NCI-H2196 (cell line): Measurements from ENCODE around the gene SULT2B1.

ENCODE experiments used
- DNase-seq: peaks from one replicate; lab custom pipeline; 2025; ENCODE audit not compliant: unreplicated experiment; lab: John Stamatoyannopoulos, UW

Gene SULT2B1

DNA sequence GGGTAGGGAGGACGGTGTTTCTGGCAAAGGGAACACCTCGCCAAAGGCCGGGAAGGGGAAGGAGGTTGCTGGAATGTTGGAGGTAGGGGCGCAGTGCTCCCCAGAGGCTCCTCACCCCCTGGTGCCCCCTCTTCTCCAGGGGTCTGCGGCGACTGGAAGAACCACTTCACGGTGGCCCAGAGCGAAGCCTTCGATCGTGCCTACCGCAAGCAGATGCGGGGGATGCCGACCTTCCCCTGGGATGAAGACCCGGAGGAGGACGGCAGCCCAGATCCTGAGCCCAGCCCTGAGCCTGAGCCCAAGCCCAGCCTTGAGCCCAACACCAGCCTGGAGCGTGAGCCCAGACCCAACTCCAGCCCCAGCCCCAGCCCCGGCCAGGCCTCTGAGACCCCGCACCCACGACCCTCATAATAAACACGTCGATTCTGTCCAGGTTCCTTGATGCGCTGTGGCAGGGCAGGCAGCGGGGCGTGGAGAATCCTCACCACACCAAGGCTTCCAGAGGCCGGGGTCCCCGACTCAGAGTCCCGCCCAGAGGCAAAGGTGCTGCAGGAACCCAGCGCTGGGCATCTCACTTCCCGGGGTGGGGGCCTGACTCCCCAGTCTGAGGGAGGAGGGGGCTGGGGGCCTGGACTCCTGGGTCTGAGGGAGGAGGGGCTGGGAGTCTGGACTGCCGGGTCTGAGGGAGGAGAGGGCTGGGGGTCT is 47.2 kb downstream of the SULT2B1 start:
- no peak for DNase-seq

DNA sequence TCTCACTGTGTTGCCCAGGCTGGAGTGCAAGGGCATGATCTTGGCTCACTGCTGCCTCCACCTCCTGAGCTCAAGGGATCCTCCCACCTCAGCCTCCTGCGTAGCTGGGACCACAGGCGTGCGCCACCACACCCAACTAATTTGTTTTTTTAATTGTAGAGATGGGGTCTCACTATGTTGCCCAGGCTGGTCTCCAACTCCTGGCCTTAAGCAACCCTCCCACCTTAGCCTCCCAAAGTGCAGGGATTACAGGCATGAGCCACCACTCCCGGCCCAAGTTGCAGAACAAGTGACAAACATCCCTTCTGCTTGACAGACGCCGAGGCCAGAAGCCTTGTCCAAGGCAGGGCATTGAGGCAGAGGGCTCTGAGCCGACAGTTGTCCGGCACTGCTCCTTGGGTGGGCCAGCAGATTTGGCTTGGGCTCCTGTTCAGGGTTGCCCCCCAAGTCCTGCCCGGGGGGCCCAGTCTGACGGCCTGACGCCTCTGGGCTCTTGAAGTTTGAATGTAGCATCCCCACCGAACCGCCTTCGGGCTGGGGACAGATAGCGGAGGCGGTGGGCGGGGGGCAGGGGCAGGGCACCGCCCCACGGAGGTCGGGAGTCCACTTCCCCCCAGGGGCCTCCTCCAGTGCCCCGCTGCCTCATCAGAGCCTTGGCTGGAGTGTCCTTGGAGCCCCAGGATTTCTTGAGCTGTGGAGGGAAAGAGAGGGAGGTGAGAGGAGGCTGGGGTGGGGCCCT is 48.9 kb downstream of the SULT2B1 start:
- no peak for DNase-seq

DNA sequence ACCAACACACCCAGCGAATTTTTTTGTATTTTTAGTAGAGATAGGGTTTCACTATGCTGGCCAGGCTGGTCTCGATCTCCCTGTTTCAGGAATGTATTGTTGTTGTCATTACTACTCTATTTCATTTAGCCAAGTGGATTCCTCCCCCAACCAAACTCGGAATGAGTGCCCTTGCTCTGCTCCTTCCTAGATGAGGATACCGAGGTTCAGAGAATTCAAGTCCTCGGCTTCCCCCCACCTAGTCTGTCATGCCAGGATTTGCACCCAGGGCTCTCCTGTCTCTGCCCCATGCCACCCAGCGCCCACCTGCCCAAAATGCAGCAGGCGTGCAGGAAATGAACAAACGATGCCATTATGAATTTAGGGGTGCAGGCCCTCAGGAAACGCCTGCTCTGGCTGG is 51.0 kb downstream of the SULT2B1 start:
- DNase-seq, result no peak

DNA sequence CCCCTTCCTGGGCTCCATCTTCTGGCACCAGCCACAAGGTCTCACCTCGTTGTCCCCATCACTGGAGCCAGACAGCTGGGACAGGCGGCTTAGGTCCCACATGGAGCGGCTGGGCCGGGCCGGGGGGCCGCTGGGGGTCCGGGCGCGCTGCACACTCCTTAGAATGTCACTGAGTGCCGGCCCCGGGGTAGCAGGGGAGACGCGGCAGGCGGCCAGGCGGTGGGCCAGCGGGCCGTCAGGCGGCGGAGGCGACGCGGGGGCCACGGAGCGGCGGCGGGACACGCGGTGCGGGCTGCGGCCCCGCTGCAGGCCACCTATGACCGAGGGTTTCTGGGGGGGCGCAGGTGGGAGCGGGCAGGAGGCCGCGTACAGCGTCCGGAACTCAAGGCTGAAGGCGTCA is 51.5 kb downstream of the SULT2B1 start:
- no peak for DNase-seq

DNA sequence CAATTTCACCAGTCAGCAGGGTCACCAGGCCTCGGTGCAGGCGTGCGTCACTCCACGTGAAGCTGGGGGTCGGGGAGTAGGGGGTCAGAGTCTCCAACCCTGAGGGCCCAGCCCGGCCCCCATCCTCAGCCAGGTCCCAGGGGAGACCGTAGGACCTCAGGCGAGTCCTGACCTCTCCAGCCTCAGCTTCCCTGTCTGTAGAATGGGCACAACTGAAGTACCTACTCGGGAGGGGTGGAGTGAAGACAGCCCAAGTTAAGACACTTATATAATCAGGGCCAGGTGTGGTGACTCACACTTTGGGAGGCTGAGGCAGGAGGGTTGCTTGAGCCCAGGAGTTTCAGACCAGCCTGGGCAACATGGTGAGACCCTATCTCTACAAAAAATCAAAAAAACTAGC is 51.9 kb downstream of the SULT2B1 start:
- no peak for DNase-seq

DNA sequence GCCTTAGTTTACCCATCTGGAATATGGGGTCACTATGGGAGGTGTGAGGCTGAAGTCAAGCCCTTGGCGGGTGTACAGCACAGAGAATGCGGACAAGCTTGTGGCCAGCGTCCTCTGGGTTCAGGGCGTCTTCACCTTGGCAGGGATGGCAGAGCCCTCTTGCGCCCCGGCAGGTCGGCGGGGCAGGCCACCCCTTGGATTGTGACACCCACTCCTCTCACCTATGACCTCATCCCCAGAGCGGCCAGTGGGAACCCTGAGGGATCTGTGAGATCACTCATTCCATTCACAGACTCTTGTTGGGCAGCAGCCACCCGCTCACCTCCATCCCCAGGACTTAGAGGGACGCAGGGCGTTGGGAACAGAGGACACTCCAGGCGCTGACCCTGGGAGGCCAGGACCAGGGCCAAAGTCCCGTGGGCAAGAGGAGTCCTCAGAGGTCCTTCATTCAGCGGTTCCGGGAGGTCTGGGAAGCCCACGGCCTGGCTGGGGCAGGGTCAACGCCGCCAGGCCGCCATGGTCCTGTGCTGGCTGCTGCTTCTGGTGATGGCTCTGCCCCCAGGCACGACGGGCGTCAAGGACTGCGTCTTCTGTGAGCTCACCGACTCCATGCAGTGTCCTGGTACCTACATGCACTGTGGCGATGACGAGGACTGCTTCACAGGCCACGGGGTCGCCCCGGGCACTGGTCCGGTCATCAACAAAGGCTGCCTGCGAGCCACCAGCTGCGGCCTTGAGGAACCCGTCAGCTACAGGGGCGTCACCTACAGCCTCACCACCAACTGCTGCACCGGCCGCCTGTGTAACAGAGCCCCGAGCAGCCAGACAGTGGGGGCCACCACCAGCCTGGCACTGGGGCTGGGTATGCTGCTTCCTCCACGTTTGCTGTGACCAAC is 54.7 kb downstream of the SULT2B1 start, which contains the start of gene SPACA4:
SPACA4 (plus strand) TSS at position 280 of the 896 bp plus-strand sequence; CDS start at position 517, 237 bp downstream.
- DNase-seq, result no peak

DNA sequence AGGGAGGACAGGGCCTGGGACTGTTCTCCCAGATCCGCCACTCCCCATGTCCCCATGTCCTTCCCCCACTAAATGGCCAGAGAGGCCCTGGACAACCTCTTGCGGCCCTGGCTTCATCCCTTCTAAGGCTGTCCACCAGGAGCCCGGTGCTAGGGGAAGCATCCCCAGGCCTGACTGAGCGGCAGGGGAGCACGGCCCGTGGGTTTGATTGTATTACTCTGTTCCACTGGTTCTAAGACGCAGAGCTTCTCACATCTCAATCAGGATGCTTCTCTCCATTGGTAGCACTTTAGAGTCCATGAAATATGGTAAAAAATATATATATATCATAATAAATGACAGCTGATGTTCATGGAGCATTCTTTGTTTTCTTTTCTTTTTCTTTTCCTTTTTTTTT is 55.4 kb downstream of the SULT2B1 start:
- DNase-seq, result no peak

DNA sequence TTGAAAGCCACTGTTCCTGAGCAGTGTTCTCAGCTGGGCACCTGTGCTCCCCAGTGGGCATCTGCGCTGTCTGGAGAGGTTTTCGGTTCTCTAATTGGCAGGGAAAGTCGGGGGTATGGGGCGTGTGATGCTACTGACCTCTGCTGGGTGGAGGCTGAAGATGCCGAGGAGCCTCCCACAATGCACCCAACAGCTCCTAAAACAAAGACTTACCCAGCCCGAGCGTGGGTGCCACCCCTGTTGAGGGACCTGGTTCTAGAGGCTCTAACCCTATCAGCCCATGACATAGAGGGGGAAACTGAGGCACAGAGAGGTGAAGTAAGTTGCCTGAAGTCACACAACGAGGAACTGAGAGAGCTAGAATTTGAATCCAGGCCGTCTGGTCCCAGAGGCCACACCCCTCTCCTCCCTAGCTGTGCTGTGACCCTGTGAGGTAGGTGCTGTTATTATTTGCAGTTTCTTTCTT is 56.9 kb downstream of the SULT2B1 start:
- peak; percentile 52 for DNase-seq

DNA sequence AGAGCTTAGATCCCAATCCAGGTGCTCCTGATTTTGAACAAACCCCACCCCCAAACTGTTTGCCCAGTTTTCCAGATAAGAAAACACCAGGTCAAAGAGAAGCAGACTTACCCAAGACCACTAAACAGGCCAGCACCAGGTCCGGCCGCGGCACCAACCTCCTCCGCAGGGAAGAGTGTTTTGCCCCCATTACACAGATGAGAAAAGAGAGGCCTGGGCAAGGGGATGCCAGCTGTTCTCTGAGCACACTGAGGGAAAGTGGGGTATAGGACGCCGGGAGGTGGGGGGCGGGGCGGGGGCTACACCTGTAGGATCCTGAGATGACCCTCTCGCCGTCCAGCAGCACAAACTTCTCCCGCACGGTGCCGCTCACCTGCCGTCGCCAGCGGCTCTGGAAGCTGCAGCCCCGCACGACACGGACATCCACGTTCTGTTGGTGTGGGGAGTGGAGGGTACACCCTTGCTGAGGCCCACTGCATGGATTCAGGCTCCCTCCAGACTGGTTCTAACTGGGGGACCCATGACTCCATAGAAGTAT is 57.7 kb downstream of the SULT2B1 start:
- no peak for DNase-seq

DNA sequence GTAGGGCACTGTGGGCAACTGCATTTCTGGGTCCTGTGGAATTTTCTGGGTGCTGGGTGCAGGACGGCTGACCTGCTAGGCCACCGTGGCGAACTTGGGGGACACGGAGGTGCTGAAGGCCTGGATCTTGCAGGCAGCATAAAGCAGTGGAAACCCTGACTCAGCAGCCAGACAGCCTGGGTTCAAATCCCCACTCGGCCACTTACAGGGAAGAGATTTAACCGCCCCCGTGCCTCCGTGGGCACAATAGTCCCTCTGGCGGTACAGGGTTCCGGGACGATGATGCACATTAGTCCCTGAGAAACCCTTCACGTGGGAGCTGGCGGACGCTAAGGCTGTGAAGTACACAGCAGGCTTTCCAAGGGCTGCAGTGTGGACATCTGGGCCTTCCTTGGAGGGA is 59.9 kb downstream of the SULT2B1 start:
- no peak for DNase-seq

DNA sequence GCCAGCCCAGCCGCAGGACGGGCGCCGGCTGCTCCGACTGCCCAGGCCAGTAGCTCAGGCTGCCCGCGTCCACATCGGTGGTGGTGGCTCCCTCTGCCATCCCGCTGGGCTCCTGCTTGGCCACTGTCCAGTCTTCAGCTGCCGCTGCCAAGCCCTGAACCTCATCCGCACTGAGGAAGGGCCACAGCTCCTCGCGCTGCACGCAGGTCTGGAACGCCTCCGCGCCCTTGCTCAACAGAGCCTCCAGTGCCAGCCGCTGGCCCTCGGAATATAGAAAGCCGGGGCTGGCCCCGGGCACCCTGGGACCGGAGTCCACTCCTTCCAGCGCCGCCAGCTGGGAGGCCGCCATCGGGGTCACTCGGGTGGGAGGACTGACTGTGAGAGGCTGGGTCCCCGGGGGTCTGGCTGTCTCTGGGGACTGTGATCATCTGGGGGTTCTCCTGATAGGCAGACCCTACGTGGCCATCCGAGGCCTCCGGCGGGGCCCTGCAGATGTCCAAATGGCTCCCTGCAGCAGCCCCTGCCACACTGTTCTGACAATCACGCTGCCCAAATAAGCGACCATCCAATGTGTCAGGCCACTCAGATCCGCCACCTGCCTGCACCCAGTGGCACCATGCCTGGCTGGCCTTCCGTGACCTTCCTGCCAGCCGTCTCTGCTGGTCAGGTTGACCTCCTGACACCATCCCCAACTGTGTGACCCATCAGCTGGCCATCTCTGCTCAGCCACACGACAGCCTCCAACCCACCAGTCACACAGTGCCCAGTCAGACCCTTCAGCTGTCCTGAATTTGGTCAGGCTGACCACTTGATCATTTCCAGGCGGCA is 61.3 kb downstream of the SULT2B1 start:
- DNase-seq, result no peak

DNA sequence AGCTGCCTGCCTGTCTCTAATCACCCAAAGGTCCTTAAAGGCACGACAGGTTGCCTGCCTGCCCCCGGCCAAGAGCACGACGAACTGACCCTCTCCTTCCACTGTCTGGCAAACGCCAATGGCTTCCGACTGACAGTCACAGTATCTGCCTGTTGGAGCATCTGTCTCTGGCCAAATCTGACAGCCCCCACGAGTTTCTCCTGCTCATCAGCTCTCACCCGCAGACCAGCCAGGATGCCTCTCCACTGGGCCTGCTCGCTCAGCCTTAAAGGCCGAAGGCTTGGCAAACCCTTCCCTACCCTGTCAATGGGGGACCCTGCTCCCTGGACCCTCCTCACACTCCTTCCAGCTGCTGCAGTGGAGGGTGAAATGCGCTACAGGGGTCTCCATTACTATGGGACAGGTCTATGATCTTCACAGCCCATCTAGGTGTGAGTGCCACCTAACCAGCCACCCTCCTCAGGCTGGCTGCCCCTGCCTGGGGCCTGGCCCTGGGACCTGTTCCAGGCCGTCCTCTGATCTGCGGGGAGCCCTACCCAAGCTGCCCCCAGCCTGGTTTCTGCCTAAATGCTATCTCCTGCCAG is 62.0 kb downstream of the SULT2B1 start:
- no peak for DNase-seq

DNA sequence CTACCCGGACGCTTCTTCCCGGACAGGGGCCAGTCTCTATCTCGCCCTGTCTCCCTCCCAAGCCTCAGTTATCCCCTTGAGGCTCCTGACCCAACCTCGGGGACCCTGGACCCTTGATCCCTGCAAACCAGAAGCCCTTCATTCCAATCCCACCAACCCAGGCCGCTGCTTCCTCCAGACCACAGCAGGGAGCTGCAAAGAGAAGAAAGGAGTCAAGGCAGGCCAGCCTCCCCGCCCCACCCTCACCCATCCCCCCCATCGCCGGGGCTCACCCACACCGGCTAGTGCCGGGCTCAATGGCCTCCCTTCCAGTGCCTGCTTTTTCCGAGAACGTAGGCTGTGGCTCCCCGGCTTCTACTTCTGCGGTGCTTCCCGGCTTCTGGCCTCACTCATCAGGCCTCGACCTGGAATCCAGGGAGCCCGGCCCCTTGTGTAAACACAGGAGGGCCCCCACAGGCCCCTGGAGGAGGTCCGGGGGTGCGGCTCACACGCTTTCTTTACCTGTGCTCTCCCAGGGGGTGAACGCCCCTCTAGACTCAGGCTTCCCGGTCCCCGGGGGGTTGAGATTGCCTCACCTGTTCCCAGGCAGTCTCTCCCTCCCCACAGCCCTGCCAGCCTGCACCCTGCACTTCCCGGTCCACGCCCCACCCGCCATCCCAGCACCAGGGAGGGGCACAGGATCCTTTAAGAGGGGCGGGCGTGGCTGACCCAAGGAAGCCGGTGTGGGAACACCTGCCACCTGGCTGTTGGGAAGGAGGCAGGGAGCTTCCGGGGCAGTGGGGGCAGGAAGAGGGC is 62.7 kb downstream of the SULT2B1 start, which contains the start of gene FAM83E:
FAM83E (minus strand) TSS at position 641 of the 795 bp plus-strand sequence. CDS start 1,704 bp downstream, outside the sequence.
- DNase-seq, result no peak

DNA sequence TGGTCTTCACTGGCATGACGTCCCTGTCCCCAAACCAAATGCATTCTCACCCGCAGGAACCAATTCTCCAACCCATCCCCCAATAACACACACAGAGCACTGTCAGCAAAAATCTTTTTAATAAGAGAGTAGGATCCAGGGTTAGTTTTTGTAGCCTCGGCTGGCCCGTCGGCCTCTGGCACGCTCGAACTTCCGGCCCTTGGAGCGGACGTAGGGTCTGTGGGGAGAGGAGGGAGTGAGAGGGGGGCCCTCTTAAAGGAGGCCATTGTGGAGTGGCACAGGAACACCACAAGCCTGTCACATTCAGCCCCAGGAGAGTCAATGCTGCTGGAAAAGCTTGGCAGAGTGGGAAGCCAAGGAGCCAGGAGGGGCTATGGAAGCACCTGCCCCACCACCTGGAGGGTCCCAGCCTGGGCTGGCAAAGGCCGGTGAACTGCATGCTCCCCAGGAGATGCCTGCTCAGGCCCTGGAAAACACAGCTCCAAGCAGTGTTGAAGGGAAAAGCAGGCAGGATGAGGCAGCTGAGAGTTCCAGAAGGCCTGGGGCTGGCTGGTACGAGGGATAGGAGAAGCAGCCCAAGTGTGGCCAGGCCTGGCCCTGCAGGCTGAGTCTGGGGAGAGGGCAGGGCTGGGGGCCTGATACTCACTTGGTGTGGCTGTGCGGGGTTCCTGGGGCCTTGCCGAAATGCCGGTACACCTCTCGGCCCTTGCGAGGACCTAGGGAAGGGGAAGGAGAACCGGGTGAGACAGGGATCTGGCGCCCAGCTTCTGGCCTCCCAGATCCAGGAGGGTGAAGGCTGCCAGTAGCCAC is 63.5 kb downstream of the SULT2B1 start:
- DNase-seq, result no peak

DNA sequence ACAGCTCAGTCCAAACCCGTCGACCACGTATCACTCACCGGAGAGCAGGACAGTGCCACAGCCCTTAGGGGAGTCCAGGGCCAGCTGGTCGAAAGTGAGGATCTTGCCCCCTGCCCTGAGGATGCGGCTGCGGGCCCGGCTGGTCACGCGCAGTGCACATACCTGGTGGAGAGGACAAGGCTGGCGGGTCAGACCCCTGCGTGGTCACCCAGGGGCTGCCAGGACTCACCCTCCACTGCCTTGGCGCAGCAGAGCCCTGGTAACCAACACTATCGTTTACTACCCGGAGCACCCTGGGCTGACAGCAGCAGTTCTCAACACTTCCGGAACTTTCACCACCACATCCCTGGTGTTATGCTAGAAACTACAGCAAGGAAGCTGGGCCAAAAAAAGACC is 64.1 kb downstream of the SULT2B1 start:
- DNase-seq, result no peak

DNA sequence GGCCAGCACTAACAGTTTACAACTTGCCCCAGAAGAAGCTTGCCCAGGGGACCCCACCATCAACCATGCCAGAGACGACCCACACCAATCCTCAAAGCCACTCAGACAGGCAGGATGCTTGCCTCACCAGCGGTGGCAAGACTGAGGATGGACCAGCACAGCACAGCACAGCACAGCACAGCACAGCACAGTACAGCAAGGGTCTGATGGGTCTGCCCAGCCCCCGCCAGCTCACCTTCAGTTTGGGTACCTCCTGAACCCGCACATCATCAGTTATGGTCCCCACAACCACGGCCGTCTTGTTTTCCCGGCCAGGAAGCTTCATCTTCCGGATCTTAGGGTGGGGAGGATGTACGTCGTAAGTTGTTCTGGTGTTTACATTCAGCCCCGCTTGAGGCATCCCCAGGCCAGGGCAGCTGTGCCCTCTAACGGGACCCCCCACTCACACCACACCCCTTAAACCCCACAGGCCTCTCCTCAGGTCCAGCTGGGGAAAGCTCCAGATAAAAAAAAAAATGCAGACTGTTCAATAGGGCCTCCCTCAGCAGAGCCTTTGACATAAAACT is 64.6 kb downstream of the SULT2B1 start:
- no peak for DNase-seq

DNA sequence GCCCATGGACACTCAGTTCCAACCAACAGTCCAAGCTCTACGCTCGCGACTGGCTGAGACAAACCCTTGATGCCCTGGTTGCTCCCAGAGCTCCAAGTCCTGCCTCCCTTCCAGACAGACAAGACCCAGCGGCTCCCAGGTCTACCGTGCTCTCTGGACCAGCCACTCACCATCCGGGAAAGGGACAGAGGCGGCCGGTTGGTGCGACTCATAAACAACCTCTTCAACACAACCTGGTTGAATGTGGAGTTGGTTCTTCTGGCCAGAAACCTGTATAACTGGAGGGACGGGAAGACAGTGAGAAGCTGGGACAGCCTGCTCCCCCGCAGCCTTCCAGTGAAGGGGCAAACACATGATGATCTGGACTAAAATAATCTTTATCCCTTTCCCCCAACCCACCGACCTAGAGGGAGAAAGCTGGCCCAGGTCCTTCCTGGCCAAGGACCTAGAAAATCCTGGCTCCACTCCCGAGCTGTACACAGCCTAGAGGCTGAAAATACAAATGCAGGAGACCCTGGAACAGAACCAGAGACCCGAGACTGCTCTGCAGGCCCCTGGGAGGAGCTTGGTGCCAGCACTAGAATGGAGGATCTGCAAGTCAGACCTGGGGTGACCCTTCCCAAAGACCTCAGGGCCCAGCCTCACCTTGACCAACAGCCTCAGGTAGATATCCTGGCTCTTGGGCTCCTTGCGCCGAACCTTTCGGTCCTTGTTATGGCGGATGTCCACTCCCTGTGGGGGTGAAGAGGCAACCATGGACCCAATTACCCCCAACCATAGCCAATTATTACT is 65.4 kb downstream of the SULT2B1 start:
- DNase-seq, result no peak
